Neural cell (in vitro differentiated cells): Measurements from ENCODE around the gene HELZ2. TPM values are rescaled to one million over a fixed set of nuclear protein-coding genes. Genes with fewer than 3 reads are reported as not detected.

Experiments
- H2AFZ ChIP-seq: fragments of 200-600, 300-800 bp; sonication (generic), shearing (Covaris generic); 2 replicates; pipeline ENCODE4 v1.6.0; 2014; ENCODE audit warnings: low read depth, mild to moderate bottlenecking, antibody characterized with exemption, low read length, moderate library complexity
- H3F3A ChIP-seq: fragments of 200-600 bp; shearing (Covaris generic); 2 replicates; pipeline ENCODE4 v1.6.1; 2016; ENCODE audit warnings: mild to moderate bottlenecking, moderate library complexity, mixed read lengths, antibody characterized with exemption, low read length; ENCODE audit not compliant: insufficient read depth, poor library complexity, severe bottlenecking
- H3K27ac ChIP-seq: fragments of 200-600, 300-800 bp; sonication (generic), shearing (Covaris generic); 2 replicates; pipeline ENCODE4 v1.5.1; 2014; ENCODE audit warnings: mild to moderate bottlenecking, low read length, moderate library complexity
- H3K27me3 ChIP-seq: fragments of 300-800, 200-600 bp; sonication (generic), shearing (Covaris generic); 2 replicates; pipeline ENCODE4 v1.6.0; 2014; ENCODE audit warnings: mild to moderate bottlenecking, low read depth, low read length, moderate library complexity; ENCODE audit not compliant: insufficient read depth
- H3K36me3 ChIP-seq: fragments of 300-800, 200-600 bp; sonication (generic), shearing (Covaris generic); 2 replicates; pipeline ENCODE4 v1.5.1; 2014; ENCODE audit warnings: mild to moderate bottlenecking, antibody characterized with exemption, low read length, moderate library complexity; ENCODE audit not compliant: insufficient read depth
- H3K4me2 ChIP-seq: fragments of 300-800, 200-600 bp; sonication (generic), shearing (Covaris generic); 2 replicates; pipeline ENCODE4 v1.6.0; 2014; ENCODE audit warnings: mild to moderate bottlenecking, low read length
- H3K4me3 ChIP-seq: fragments of 300-800, 200-600 bp; sonication (generic), shearing (Covaris generic); 2 replicates; pipeline ENCODE4 v1.5.1; 2014; ENCODE audit warnings: mild to moderate bottlenecking, low read length, moderate library complexity
- H3K79me2 ChIP-seq: fragments of 200-600 bp; shearing (Covaris generic); replicated peaks from 2 replicates; pipeline ENCODE4 v1.6.0; 2014; ENCODE audit warnings: mild to moderate bottlenecking, low read length, moderate library complexity; ENCODE audit not compliant: insufficient read depth
- H3K9ac ChIP-seq: fragments of 300-800, 200-600 bp; sonication (generic), shearing (Covaris generic); 2 replicates; pipeline ENCODE4 v1.6.1; 2016; ENCODE audit warnings: mild to moderate bottlenecking, low read length, mixed read lengths
- H3K9me2 ChIP-seq: fragments of 200-600 bp; shearing (Covaris generic); 2 replicates; pipeline ENCODE4 v1.6.1; 2016; ENCODE audit warnings: mild to moderate bottlenecking, low read length, mixed read lengths; ENCODE audit not compliant: insufficient read depth
- H3K9me3 ChIP-seq: fragments of 200-600, 300-800 bp; sonication (generic), shearing (Covaris generic); 2 replicates; pipeline ENCODE4 v1.6.1; 2016; ENCODE audit warnings: mild to moderate bottlenecking, mixed run types, low read length, moderate library complexity, mixed read lengths
- H4K20me1 ChIP-seq: fragments of 200-600 bp; shearing (Covaris generic); 2 replicates; pipeline ENCODE4 v1.6.1; 2016; ENCODE audit warnings: mild to moderate bottlenecking, mixed run types; ENCODE audit not compliant: insufficient read depth
- EP300 ChIP-seq: fragments of 450-650 bp; conservative IDR thresholded peaks from 2 replicates; pipeline ENCODE4 v1.6.1; 2014; ENCODE audit warnings: antibody characterized with exemption, mild to moderate bottlenecking, moderate library complexity; ENCODE audit not compliant: poor library complexity, severe bottlenecking
- EZH2 ChIP-seq: fragments of 200-600, 300-800 bp; shearing (Covaris generic), sonication (generic); IDR thresholded peaks from 2 replicates; pipeline ENCODE4 v1.6.1; 2014; ENCODE audit warnings: antibody characterized with exemption, low read length, borderline replicate concordance, mild to moderate bottlenecking; ENCODE audit not compliant: insufficient read depth, poor library complexity, severe bottlenecking
- MXI1 ChIP-seq: fragments of 450-650 bp; conservative IDR thresholded peaks from 2 replicates; pipeline ENCODE4 v1.6.1; 2014; ENCODE audit warnings: antibody characterized with exemption, mild to moderate bottlenecking; ENCODE audit not compliant: poor library complexity, severe bottlenecking
- POLR2AphosphoS5 ChIP-seq: IDR thresholded peaks from 2 replicates; pipeline ENCODE4 v1.6.1; 2012
- RAD21 ChIP-seq: fragments of 450-650 bp; conservative IDR thresholded peaks from 2 replicates; pipeline ENCODE4 v1.6.1; 2014; ENCODE audit warnings: antibody characterized with exemption, mild to moderate bottlenecking, moderate library complexity
- SMC3 ChIP-seq: fragments of 450-650 bp; conservative IDR thresholded peaks from 2 replicates; pipeline ENCODE4 v1.6.1; 2014; ENCODE audit warnings: antibody characterized with exemption, mild to moderate bottlenecking, moderate library complexity; ENCODE audit not compliant: poor library complexity
- TAF1 ChIP-seq: IDR thresholded peaks from 2 replicates; pipeline ENCODE4 v1.6.1; 2012; ENCODE audit warnings: low read depth
- polyA plus RNA-seq: library from polyadenylated mRNA; depleted of rRNA; stranded (reverse); fragments of >200 nt; gene quantifications from 2 replicates; pipeline ENCODE4 v1.2.3, GENCODE V29; 2014
- TF ChIP-seq, protein P1 (sequence below): fragments of 450-650 bp; IDR thresholded peaks from 2 replicates; pipeline ENCODE4 v1.5.1; 2014; ENCODE audit warnings: antibody characterized with exemption, mild to moderate bottlenecking, moderate library complexity; ENCODE audit not compliant: poor library complexity, severe bottlenecking
- TF ChIP-seq, protein P2 (sequence below): IDR thresholded peaks from 2 replicates; pipeline ENCODE4 v1.6.1; 2012; ENCODE audit warnings: borderline replicate concordance

Gene HELZ2
- polyA plus RNA-seq, 1 donor from 2014 or later: 1.3 TPM

DNA sequence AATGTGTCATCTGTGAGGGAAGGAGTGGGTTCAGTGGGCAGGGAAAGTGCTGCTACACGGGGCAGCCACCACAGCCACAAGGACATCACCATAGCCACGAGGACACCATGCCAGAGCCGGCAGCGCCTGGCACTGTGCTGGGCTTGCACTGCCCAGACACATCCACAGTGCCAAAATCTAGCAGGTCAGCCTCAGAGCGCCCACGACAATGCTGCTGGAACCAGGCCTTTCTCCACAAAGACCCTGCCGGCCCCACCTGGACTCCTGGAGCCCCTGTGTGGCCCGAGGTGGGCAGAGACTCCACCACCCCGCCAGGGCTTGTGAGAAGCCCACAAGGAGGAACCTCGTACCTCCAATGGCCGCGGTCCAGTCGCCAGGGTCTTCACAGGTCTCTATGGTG lies 18.6 kb upstream of the HELZ2 start:
- TF ChIP-seq EP300 (no peak), MXI1 (no peak), EZH2 (no peak), TAF1 (no peak), POLR2AphosphoS5 (no peak), RAD21 (no peak), SMC3 (no peak)
- TF ChIP-seq, protein P1, sequence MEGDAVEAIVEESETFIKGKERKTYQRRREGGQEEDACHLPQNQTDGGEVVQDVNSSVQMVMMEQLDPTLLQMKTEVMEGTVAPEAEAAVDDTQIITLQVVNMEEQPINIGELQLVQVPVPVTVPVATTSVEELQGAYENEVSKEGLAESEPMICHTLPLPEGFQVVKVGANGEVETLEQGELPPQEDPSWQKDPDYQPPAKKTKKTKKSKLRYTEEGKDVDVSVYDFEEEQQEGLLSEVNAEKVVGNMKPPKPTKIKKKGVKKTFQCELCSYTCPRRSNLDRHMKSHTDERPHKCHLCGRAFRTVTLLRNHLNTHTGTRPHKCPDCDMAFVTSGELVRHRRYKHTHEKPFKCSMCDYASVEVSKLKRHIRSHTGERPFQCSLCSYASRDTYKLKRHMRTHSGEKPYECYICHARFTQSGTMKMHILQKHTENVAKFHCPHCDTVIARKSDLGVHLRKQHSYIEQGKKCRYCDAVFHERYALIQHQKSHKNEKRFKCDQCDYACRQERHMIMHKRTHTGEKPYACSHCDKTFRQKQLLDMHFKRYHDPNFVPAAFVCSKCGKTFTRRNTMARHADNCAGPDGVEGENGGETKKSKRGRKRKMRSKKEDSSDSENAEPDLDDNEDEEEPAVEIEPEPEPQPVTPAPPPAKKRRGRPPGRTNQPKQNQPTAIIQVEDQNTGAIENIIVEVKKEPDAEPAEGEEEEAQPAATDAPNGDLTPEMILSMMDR: no peak
- TF ChIP-seq, protein P2, sequence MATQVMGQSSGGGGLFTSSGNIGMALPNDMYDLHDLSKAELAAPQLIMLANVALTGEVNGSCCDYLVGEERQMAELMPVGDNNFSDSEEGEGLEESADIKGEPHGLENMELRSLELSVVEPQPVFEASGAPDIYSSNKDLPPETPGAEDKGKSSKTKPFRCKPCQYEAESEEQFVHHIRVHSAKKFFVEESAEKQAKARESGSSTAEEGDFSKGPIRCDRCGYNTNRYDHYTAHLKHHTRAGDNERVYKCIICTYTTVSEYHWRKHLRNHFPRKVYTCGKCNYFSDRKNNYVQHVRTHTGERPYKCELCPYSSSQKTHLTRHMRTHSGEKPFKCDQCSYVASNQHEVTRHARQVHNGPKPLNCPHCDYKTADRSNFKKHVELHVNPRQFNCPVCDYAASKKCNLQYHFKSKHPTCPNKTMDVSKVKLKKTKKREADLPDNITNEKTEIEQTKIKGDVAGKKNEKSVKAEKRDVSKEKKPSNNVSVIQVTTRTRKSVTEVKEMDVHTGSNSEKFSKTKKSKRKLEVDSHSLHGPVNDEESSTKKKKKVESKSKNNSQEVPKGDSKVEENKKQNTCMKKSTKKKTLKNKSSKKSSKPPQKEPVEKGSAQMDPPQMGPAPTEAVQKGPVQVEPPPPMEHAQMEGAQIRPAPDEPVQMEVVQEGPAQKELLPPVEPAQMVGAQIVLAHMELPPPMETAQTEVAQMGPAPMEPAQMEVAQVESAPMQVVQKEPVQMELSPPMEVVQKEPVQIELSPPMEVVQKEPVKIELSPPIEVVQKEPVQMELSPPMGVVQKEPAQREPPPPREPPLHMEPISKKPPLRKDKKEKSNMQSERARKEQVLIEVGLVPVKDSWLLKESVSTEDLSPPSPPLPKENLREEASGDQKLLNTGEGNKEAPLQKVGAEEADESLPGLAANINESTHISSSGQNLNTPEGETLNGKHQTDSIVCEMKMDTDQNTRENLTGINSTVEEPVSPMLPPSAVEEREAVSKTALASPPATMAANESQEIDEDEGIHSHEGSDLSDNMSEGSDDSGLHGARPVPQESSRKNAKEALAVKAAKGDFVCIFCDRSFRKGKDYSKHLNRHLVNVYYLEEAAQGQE: no peak
- H3K27ac ChIP-seq: no peak overlapping the region

DNA sequence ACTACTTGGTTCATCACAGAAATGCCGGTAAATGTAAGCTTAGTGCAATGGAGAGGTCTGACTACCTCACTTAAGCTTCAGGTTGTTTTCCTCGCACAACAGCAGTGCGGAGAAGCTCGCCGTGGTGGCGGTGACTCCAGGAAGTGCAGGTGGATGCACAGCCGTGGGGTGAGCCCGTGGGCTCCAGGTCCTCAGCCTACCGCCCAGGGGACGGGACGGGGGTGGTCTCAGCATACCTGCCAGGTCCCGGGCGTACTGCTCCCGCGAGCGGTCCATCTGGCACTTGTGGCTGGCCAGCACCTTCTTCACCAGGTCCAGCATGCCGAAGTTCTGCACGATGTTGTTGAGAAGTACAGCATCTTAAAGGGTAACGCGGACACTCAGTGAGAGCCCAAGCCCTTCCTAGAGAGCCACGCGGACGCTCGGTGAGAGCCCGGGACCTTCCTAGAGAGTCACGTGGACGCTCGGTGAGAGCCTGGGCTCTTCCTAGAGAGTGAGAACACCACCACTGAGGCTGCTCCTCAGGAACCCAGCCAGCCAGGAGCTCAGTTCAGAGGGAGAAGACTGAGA lies 17.8 kb upstream of the HELZ2 start:
- Histone ChIP-seq H3K9me3 (no peaks in the 10 kb centered on the region), H2AFZ (no peak overlapping the region), H3F3A (no peaks in the 10 kb centered on the region), H3K9me2 (no peaks in the 10 kb centered on the region), H4K20me1 (no peaks in the 10 kb centered on the region), H3K4me3 (no peak overlapping the region), H3K9ac (no peak overlapping the region), H3K36me3 (no peaks in the 10 kb centered on the region), H3K4me2 (no peak overlapping the region), H3K27me3 (no peaks in the 10 kb centered on the region), H3K27ac (no peak overlapping the region), H3K79me2 (no peaks in the 10 kb centered on the region)
- TF ChIP-seq, protein P1: no peak
- no peak for TF ChIP-seq EP300
- no peak for TF ChIP-seq POLR2AphosphoS5
- TF ChIP-seq EZH2: no peak
- TF ChIP-seq RAD21: no peak
- TF ChIP-seq, protein P2: no peak
- TF ChIP-seq TAF1: no peak
- TF ChIP-seq SMC3: no peak
- no peak for TF ChIP-seq MXI1

More for the DNA sequence above, 18.6 kb upstream of the HELZ2 start:
- Histone ChIP-seq H3F3A (no peaks in the 10 kb centered on the region), H4K20me1 (no peaks in the 10 kb centered on the region), H3K9me3 (no peaks in the 10 kb centered on the region), H2AFZ (no peak overlapping the region), H3K9ac (no peak overlapping the region), H3K36me3 (no peaks in the 10 kb centered on the region), H3K27me3 (no peaks in the 10 kb centered on the region), H3K9me2 (no peaks in the 10 kb centered on the region), H3K79me2 (no peaks in the 10 kb centered on the region), H3K4me2 (no peak overlapping the region), H3K4me3 (no peak overlapping the region)
